ENCODE measurements around the gene FASTK.

The FASTK gene

GRCh38 chr7:151080522-151081169, at the start of gene FASTK:
Gene FASTK, minus strand, starts transcription at chr7:151080809. Its CDS starts 43 bp downstream, at chr7:151080766.
- peak; percentile 87 for DNase-seq

GRCh38 chr7:151129960-151130591, 49.5 kb upstream of the FASTK start:
- DNase-seq: no peak

- no peak for DNase-seq
Observed at GRCh38 chr7:151129117-151129959, 48.7 kb upstream of the FASTK start.

- DNase-seq: no peak
Observed at GRCh38 chr7:151128716-151129115, 48.1 kb upstream of the FASTK start.

- no peak for DNase-seq
Observed at GRCh38 chr7:151128144-151128543, 47.5 kb upstream of the FASTK start.

GRCh38 chr7:151126491-151127137, 46.0 kb upstream of the FASTK start:
- DNase-seq: no peak

- no peak for DNase-seq
Observed at GRCh38 chr7:151125846-151126481, 45.4 kb upstream of the FASTK start.

GRCh38 chr7:151125470-151125845, 44.8 kb upstream of the FASTK start:
- DNase-seq: no peak

- DNase-seq: no peak
Observed at GRCh38 chr7:151124899-151125399, 44.3 kb upstream of the FASTK start.

- DNase-seq: no peak
Observed at GRCh38 chr7:151124481-151124880, 43.9 kb upstream of the FASTK start.

- DNase-seq: peak; percentile 78
Observed at GRCh38 chr7:151123822-151124464, 43.3 kb upstream of the FASTK start.

GRCh38 chr7:151123158-151123821, 42.7 kb upstream of the FASTK start:
- DNase-seq: no peak

- no peak for DNase-seq
Observed at GRCh38 chr7:151122796-151123157, 42.2 kb upstream of the FASTK start.

- no peak for DNase-seq
Observed at GRCh38 chr7:151122276-151122675, 41.7 kb upstream of the FASTK start.

GRCh38 chr7:151121380-151122170, 41.0 kb upstream of the FASTK start:
- DNase-seq: no peak

- no peak for DNase-seq
Observed at GRCh38 chr7:151120896-151121295, 40.3 kb upstream of the FASTK start.

GRCh38 chr7:151119902-151120301, 39.3 kb upstream of the FASTK start:
- no peak for DNase-seq

GRCh38 chr7:151119055-151119415, 38.4 kb upstream of the FASTK start:
- DNase-seq: no peak

- DNase-seq: no peak
Observed at GRCh38 chr7:151118108-151119054, 37.8 kb upstream of the FASTK start.

- no peak for DNase-seq
Observed at GRCh38 chr7:151117565-151117964, 37.0 kb upstream of the FASTK start.

Measured in NCI-H2171 treated with DMSO at 0.1 percent for 48 hours (cell line).